Gastrocnemius medialis (tissue), 4 donors: ENCODE measurements around the gene RASAL2.

Experiments used
- CTCF ChIP-seq, 5 experiments: fragments of 450-650 bp in 3 of 5; fragments of 200-600 bp in 2 of 5; sonication (generic) in 2 of 5; IDR thresholded peaks in 4 of 5; conservative IDR thresholded peaks in 1 of 5; 1 replicate in 4 of 5; 2 replicates in 1 of 5; pipeline ENCODE4 v1.5.1; 2016 to 2019; ENCODE audit warnings: antibody characterized with exemption in 5 of 5, mild to moderate bottlenecking in 3 of 5, moderate library complexity in 3 of 5
- POLR2A ChIP-seq, 2 donors: fragments of 450-650 bp; IDR thresholded peaks; one replicate each; pipeline ENCODE4 v1.6.1; 2017; ENCODE audit warnings: antibody characterized with exemption in 2 of 2, mild to moderate bottlenecking in 2 of 2, moderate library complexity in 2 of 2

DNA sequence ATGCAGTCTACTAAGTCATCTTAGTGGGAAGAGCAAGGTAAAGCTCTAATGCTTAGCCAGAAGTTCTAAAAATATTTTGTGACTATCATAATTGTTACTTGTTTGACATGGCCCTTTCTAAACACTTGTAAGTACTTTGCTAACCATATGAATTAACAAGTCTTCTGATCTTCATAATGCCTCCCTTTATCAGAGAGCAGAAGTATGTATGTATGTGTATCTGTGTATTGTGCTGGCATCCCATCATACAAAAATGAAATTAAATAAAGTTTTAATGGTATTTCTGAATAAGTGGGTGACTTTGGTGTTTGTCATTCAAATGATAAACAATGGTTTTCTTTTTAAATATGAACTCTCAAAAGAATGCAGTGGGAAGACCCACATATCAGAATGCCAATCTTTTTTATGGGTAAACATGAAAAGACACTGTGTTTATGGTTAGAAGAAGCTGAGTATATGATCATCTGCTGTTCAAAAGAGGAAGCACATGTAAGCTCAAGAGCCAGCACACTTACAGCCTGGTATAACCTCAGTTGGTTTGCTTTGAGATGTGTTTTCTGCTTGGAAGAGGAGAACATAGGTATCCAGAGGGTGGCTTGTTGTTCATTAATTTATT is 243.3 kb downstream of the RASAL2 start:
- TF ChIP-seq CTCF (IDR thresholded peaks at IDR 0.05 in 4 of 5, conservative IDR thresholded peaks at IDR 0.05 in 1 of 5) (no peak), POLR2A (IDR thresholded peaks at IDR 0.05) (no peak)
